ELF-1 (cell line): ENCODE measurements around the gene DEPDC5.
"Not testable (repeated sequence)": the region's sequence is repeated elsewhere in the genome, so short reads cannot be mapped to it uniquely, and the experiment has no call there.

Experiments
- DNase-seq: peaks from one replicate; pipeline ENCODE4 v3.0.0-alpha.2; 2016; ENCODE audit warnings: low read depth, low spot score

Gene DEPDC5

DNA sequence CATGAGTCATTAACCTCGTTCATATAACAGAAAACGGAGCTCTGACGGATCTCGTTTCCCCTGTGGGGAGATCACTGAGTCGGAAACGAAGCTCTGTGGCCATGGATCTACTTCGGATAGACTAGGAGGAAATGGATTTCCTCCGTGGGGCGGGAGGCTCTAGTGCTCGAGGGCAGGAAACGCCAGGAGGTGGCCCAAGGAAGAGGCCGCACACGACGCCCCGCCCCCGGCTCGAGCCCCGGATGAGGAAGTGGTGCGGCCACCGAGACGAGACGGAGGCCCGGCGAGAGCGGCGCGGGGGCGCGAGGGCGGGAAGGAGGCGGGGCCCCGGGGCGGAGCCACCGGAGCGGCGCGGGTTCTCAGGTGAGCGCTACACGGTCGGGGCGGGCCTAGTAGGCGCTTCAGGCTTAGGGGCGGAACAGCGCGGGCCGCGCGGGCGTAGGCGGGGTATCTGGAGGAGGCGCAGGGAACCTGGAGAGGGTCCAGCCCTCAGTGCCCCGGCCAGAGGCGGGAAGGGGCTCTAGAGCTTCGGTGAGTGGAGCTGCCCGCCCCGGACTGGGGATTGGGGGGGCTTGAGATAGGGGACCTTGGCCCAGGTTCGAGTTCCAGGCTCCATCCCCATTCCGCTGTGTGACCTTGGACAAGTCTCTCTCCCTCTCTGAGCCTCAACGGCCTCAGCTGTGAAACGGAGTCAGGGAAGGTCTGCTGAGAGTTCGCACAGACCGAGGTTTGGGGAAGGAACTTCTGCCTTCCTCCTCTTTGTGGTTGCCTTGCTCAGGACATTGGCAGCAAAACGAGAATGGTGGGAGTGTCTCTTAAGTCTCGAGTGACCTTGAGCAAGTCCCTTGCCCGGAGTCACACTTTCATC is at the start of gene DEPDC5:
Gene DEPDC5 (plus strand): TSS at position 386 of the 868 bp plus-strand sequence. CDS start 903 bp downstream, outside the sequence.
- DNase-seq, result peak; percentile 98

GRCh38 chr22:31707519-31707918 is 46.3 kb upstream of the DEPDC5 start:
- no peak for DNase-seq

- DNase-seq, result not testable (repeated sequence)
These were observed 42.6 kb upstream of the DEPDC5 start for GRCh38 chr22:31711226-31711625.

- DNase-seq, result no peak
These were observed 38.6 kb upstream of the DEPDC5 start for GRCh38 chr22:31715147-31715778.

GRCh38 chr22:31719850-31720471 is 33.9 kb upstream of the DEPDC5 start:
- no peak for DNase-seq

DNA sequence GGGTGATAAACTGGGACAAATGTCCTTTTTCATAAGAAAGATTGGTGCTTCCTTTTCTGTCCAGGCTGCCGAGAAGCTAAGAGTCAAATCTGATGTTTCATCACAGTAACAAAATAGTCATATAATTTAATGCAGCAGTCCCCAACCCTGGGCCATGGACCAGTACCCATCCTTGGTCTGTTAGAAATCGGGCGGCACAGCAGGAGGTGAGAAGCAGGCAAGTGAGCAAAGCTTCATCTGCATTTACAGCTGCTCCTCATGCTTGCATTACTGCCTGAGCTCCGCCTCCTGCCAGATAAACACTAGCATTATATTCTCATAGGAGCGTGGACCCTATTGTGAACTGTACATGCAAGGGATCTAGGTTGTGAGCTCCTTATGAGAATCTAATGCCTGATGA is 30.1 kb upstream of the DEPDC5 start:
- no peak for DNase-seq

- no peak for DNase-seq
These were observed 27.1 kb upstream of the DEPDC5 start for GRCh38 chr22:31726692-31727091.

- DNase-seq, result no peak
These were observed 25.0 kb upstream of the DEPDC5 start for GRCh38 chr22:31728857-31729256.

GRCh38 chr22:31730344-31730711 is 23.5 kb upstream of the DEPDC5 start:
- DNase-seq, result no peak

DNA sequence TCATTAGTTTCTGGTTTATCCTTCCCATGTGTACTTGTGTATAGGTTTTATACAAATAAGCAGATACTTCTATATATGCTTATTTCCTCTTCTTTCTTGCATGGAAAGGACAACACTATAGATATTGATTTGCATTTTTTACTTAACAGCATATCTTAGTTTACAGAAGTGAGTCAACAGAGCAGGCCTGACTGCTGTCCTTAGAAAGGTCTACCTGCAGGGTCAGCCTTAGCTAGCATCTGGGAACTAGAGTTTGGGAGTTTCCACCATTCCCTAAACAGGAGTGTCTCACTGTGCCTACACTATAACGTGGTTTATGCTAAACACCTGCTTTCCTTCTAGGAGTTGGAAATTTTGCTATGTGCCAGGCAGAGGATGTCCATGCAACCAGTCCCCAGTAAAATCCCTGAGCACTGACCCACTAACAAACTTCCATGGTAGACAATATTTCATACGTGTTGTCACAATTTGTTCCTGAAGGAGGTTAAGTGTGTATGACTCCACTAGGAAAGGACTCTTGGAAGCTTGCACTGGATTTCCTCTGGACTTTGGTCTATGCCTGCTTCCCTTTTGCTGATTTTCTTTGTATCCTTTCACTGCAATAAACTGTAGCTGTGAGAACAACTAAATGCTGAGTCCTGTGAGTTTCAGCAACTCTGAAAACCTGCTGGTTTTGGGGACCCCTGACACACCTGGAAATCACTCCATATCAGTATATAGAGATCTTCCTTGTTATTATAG is 21.6 kb upstream of the DEPDC5 start:
- no peak for DNase-seq

DNA sequence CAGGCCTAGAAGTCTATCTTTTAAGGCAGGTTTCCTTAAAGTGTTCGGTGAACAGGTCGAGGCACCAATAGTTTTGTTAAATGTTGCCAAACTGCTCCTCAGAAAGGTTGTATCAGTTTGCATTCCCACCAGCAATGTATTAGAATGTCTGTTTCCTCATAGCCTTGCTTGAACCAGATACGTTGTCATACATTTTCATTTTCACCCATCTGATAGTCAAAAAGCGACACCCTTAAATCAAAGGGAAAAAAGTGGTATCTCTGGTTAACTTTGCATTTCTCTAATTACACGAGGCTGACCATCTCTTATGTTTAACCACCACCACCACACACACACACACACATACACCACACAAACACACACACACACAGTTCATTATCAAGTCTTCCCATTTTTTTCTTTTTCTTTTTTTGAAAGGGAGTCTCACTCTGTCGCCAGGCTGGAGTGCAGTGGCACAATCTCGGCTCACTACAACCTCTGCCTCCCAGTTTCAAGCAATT is 20.2 kb upstream of the DEPDC5 start:
- no peak for DNase-seq

GRCh38 chr22:31734512-31734911 is 19.3 kb upstream of the DEPDC5 start:
- DNase-seq, result no peak

DNA sequence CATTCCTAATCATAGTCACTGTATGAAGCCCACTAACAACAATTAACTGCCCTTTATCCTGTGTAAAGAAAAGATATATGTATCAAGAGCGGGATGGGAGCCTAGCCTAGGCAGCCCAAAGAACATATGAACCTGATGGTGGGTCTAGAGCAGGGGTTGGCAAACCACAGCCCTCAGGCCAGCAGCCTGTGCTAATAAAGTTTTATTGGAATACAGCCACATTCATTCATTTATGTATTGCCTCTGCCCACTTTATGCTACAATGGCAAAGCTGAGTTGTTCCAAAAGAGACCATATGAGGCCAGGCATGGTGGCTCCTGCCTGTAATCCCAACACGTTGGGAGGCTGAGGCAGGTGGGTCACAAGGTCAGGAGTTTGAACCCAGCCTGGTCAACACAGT is 17.4 kb upstream of the DEPDC5 start:
- no peak for DNase-seq

- DNase-seq, result no peak
These were observed 15.9 kb upstream of the DEPDC5 start for GRCh38 chr22:31737932-31738331.

DNA sequence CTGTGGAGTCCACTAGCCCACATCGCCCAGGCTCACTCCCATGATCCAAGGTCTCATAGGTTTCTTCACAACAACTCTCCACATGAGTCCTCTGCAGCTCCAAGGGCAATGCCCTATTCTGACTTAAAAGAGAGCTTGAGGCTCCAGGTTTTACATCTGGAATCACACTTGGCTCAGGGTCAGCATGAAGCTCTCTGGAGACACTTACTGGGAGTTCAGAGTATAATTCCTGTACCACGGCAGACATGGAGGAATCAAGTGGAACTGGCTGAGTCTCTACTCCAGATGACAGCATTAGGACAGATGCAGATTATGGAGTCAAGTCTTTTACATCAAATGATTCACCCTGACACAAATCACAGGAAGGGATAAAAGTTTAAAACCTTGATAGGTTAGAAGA is 15.3 kb upstream of the DEPDC5 start:
- DNase-seq, result no peak

- no peak for DNase-seq
These were observed 14.0 kb upstream of the DEPDC5 start for GRCh38 chr22:31739795-31740201.

GRCh38 chr22:31740314-31740713 is 13.5 kb upstream of the DEPDC5 start:
- not testable (repeated sequence) for DNase-seq

DNA sequence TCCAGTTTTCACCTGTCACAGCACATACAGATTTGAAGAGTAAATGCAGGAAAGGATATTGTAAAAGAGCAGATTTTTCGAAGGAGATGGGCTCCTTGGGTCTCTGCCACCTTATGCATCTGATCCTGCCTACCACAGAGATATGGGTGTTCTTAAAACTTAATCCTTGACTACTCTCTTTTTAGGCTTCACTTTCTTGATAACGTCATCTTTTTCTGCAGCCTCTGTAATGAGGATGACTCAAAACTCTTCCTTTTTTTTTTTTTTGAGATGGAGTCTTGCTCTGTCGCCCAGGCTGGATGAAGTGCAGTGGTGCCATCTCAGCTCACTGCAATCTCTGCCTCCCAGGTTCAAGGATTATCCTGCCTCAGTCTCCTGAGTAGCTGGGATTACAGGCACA is 11.7 kb upstream of the DEPDC5 start:
- DNase-seq, result no peak

- DNase-seq, result no peak
These were observed 11.1 kb upstream of the DEPDC5 start for GRCh38 chr22:31742682-31743081.

DNA sequence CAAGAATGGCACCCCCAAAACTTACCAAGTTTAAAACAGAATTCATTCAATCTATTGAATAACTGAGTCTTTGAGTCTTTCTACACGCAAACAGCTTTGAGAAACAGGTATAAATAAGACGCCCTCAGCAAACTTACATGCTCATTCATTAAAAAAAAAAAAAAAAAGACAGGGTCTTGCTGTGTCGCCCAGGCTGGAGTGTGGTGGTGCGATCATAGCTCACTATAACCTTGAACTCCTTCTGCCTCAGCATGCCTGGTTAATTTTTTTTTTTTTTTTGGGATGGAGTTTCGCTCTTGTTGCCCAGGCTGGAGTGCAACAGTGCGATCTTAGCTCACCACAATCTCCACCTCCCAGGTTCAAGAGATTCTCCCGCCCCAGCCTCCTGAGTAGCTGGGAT is 9.9 kb upstream of the DEPDC5 start:
- no peak for DNase-seq

DNA sequence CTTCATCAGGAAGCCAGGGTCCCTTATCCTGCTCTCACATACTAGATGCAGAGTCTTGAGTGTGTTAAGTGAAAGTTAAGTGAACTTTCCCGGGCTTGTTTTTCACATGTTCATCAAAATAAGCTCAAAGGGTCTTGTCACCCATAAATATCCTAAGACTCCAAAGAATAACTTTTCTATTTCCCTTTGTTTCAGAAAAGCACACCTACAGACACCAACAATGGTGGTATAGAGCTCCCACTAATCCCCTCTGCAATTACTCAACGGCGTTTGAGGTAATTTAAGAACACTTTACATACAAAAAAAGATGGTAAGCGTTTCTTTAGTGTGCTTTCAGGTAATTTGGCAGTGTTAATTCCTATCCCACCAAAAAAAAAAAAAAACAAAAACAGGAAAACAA is 6.4 kb upstream of the DEPDC5 start:
- no peak for DNase-seq

DNA sequence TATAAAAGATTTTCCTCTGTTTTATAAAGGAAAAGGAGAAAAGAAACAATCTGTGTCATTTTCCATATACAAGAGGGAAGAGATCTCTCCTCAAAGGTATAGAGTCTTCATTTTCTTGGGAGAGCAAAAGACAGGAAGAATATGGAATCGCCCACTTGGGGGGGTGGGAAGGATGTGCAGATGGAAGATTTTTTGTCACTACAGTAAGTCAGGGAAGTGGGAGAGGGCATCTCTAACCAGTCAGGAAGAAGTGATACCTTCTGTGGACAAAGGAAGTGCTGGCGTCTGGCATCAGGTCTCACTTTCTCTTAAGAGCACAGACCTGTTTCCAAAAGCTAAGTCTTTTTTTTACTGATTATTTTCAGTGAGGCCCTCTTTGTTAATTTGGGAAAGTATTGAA is 5.3 kb upstream of the DEPDC5 start:
- DNase-seq, result no peak
